Ectodermal cell (in vitro differentiated cells): Measurements from ENCODE around the gene PHKG1.
"Not testable (repeated sequence)": the region's sequence is repeated elsewhere in the genome, so short reads cannot be mapped to it uniquely, and the experiment has no call there.

ENCODE experiments used
- H3K27ac ChIP-seq: 2 replicates; pipeline ENCODE4 v1.7.0; 2013; ENCODE audit warnings: mild to moderate bottlenecking, low read depth, low read length; ENCODE audit not compliant: insufficient read depth, poor library complexity, severe bottlenecking
- H3K27me3 ChIP-seq: 2 replicates; pipeline ENCODE4 v1.7.0; 2013; ENCODE audit warnings: mild to moderate bottlenecking, low read length; ENCODE audit not compliant: insufficient read depth, control insufficient read depth, poor library complexity, severe bottlenecking
- H3K36me3 ChIP-seq: one replicate; pipeline ENCODE4 v1.7.0; 2013; ENCODE audit warnings: low read length; ENCODE audit not compliant: control insufficient read depth, insufficient read depth
- H3K4me1 ChIP-seq: one replicate; pipeline ENCODE4 v1.7.0; 2013; ENCODE audit warnings: low read length; ENCODE audit not compliant: control insufficient read depth, insufficient read depth
- H3K4me3 ChIP-seq: 2 replicates; pipeline ENCODE4 v1.7.0; 2013; ENCODE audit warnings: low read depth, low read length, control low read depth; ENCODE audit not compliant: insufficient read depth
- H3K9me3 ChIP-seq: 2 replicates; pipeline ENCODE4 v1.7.0; 2013; ENCODE audit warnings: mild to moderate bottlenecking, low read length, moderate library complexity; ENCODE audit not compliant: control insufficient read depth
- WGBS, 2 experiments: methylation state at CpG; one replicate each; pipeline ENCODE4 v1.1.7; 2013; ENCODE audit warnings: missing lambda C conversion rate in 2 of 2; 5-methylcytosine and 5-hydroxymethylcytosine counted together

The PHKG1 gene

DNA sequence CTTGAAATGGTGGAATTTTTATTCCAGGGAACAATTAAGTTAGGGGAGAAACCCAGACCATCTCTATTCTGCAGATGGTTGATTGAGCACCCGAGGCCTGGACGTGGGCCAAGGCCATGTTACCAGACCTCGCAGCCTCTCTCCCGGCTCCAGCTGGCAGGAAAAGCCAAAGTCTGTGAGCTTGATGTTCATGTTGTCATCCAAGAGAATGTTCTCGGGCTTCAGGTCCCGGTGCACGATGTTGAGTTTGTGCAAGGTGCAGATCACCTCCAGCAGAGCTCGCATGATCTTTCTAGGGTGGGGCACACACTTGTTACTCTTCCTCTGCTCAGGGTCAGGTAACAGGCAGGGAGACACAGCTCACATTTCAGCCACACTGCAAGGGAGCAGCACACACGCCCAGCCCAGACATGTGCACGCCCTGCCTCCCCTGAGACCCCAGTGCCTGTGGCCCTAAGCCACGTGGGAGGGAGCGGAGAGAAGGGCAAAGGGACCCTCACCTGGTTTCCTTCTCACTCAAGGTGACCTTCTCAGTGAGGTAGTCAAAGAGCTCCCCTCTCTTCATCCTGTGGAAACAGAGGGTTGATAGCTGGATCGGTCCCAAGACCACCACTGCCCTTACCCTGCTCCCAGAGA lies 9.5 kb downstream of the PHKG1 start:
- H3K27me3 ChIP-seq, result no peaks in the 10 kb centered on the region
- H3K27ac ChIP-seq, result no peak overlapping the region
- WGBS, 2 experiments, result 91 to 93% methylated on average over 13 of the region's 13 CpGs
- H3K9me3 ChIP-seq, result no peaks in the 10 kb centered on the region
- no peak overlapping the region for H3K4me3 ChIP-seq
- no peaks in the 10 kb centered on the region for H3K4me1 ChIP-seq
- no peaks in the 10 kb centered on the region for H3K36me3 ChIP-seq

DNA sequence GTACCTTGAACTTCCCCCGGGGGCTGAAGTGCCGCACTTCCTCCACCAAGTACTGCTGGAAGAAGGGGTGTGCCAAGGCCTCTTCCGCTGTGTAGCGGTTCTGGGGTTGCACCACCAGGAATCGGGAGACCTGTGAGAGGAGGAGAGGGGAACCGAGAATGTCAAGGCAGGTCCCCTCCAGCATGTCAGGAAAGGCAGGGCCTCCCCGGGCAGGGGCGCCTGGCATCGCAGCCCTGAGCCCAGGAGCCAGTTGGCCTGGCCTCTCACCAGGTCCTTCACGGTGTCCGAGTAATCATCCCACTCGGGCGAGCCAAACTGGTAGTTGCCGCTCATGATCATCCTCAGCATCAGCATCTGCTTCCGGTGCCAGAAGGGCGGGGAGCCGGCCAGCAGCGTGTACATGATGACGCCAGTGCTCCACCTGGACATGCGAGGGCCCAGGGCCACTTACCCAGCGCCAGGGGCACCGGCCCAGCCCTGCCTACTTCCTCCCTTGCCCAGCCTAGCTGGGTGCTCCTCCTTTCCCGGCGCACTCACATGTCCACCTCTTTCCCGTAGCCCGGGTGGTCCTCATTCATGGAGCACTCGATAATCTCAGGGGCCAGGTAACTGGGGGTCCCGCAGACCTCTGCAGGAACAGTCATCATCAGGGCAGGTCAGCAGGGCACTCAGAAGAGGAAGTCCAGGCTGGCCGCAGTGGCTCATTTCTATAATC lies 11.0 kb downstream of the PHKG1 start:
- H3K27me3 ChIP-seq, result no peaks in the 10 kb centered on the region
- no peaks in the 10 kb centered on the region for H3K36me3 ChIP-seq
- no peaks in the 10 kb centered on the region for H3K4me1 ChIP-seq
- no peaks in the 10 kb centered on the region for H3K9me3 ChIP-seq
- 95 to 97% methylated on average over 29 of the region's 29 CpGs for WGBS, 2 experiments
- H3K27ac ChIP-seq, result no peak overlapping the region
- no peak overlapping the region for H3K4me3 ChIP-seq

- H3K4me1 ChIP-seq, H3K4me3 ChIP-seq, H3K9me3 ChIP-seq, H3K27me3 ChIP-seq, H3K27ac ChIP-seq, H3K36me3 ChIP-seq: not testable (repeated sequence)
- 95% methylated on average over 28 of the region's 28 CpGs for WGBS, 2 experiments
Observed at GRCh38 chr7:56080726-56081435, 11.9 kb downstream of the PHKG1 start.

DNA sequence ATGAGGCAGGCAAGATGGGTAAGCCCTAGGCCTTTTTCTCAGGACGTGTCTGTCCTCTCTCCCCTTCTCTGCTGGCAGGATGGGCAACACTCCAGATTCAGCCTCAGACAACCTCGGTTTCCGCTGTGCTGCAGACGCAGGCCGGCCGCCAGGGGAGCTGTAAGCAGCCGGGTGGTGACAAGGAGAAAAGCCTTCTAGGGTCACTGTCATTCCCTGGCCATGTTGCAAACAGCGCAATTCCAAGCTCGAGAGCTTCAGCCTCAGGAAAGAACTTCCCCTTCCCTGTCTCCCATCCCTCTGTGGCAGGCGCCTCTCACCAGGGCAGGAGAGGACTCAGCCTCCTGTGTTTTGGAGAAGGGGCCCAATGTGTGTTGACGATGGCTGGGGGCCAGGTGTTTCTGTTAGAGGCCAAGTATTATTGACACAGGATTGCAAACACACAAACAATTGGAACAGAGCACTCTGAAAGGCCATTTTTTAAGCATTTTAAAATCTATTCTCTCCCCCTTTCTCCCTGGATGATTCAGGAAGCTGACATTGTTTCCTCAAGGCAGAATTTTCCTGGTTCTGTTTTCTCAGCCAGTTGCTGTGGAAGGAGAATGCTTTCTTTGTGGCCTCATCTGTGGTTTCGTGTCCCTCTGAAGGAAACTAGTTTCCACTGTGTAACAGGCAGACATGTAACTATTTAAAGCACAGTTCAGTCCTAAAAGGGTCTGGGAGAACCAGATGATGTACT lies 13.1 kb downstream of the PHKG1 start:
- 89 to 92% methylated on average over 12 of the region's 12 CpGs for WGBS, 2 experiments
- Histone ChIP-seq H3K27ac (no peak overlapping the region), H3K4me3 (no peak overlapping the region)

DNA sequence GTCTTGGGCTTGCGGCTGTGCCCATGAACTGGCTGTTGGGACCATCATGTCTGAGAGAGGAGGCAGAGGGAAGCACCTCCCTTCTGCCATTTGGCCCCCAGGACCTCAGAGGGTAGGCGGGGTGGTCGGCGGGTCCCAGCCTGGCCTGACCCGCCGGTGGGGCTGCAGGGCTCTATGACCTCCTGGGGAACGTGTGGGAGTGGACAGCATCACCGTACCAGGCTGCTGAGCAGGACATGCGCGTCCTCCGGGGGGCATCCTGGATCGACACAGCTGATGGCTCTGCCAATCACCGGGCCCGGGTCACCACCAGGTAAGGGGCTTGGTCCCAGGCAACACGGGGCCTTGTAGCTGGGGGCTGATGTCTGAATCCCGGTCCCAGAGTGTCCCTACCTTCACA lies 14.6 kb downstream of the PHKG1 start:
- H3K9me3 ChIP-seq, result no peaks in the 10 kb centered on the region
- WGBS, 2 experiments, result 94 to 97% methylated on average over 16 of the region's 16 CpGs
- H3K27ac ChIP-seq, result no peak overlapping the region
- H3K4me3 ChIP-seq, result no peak overlapping the region
- no peaks in the 10 kb centered on the region for H3K36me3 ChIP-seq
- H3K4me1 ChIP-seq, result no peaks in the 10 kb centered on the region
- H3K27me3 ChIP-seq, result no peaks in the 10 kb centered on the region

More for the DNA sequence above, 13.1 kb downstream of the PHKG1 start:
- Histone ChIP-seq H3K9me3 (no peaks in the 10 kb centered on the region), H3K27me3 (no peaks in the 10 kb centered on the region), H3K4me1 (no peaks in the 10 kb centered on the region), H3K36me3 (no peaks in the 10 kb centered on the region)

- Histone ChIP-seq H3K27me3 (no peaks in the 10 kb centered on the region), H3K27ac (no peak overlapping the region), H3K4me1 (no peaks in the 10 kb centered on the region), H3K36me3 (no peaks in the 10 kb centered on the region), H3K4me3 (no peak overlapping the region), H3K9me3 (no peaks in the 10 kb centered on the region)
- WGBS, 2 experiments, result 87 to 98% methylated on average over 3 of the region's 3 CpGs
Observed at GRCh38 chr7:56077681-56078080, 15.1 kb downstream of the PHKG1 start.

DNA sequence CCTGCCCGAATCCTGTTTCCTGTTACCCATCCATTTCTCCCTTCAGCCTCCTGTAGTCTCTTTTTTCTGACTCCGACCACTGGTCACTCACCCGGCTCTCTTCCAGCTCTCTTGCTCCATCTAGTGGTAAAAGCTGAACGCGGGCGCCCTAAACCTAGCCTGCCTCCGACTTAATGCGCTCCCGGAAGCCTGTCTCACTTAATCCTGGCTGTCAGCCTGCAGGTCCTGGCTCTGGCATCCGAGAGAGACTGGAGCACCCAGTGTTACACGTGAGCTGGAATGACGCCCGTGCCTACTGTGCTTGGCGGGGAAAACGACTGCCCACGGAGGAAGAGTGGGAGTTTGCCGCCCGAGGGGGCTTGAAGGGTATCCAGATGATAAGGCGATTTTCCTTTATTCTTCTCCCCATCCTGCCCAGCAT lies 18.4 kb downstream of the PHKG1 start:
- H3K27me3 ChIP-seq, result no peaks in the 10 kb centered on the region
- H3K4me3 ChIP-seq, result no peak overlapping the region
- no peak overlapping the region for H3K27ac ChIP-seq
- WGBS, 2 experiments, result 38 to 44% methylated on average over 19 of the region's 19 CpGs
- no peaks in the 10 kb centered on the region for H3K9me3 ChIP-seq
- H3K36me3 ChIP-seq, result peaks cover 5% of the 10 kb centered on the region
- no peaks in the 10 kb centered on the region for H3K4me1 ChIP-seq

DNA sequence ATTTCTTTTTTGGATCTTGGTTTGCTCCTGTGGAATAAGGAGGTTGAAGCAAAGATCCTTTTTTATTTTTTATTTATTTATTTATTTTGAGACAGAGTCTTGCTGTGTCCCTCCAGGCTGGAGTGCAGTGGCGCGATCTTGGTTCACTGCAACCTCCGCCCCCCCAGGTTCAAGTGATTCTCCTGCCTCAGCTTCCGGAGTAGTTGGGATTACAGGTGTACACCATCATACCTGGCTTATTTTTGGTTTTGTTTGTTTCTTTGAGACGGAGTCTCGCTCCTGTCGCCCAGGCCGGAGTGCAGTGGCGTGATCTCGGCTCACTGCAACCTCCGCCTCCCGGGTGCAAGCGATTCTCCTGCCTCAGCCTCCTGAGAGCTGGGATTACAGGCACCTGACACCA lies 26.4 kb downstream of the PHKG1 start:
- H3K4me3 ChIP-seq, H3K9me3 ChIP-seq, H3K27ac ChIP-seq, H3K4me1 ChIP-seq, H3K27me3 ChIP-seq: not testable (repeated sequence)
- H3K36me3 ChIP-seq, result peaks cover 21% of the 10 kb centered on the region
- 97% methylated on average over 13 of the region's 13 CpGs for WGBS, 2 experiments

DNA sequence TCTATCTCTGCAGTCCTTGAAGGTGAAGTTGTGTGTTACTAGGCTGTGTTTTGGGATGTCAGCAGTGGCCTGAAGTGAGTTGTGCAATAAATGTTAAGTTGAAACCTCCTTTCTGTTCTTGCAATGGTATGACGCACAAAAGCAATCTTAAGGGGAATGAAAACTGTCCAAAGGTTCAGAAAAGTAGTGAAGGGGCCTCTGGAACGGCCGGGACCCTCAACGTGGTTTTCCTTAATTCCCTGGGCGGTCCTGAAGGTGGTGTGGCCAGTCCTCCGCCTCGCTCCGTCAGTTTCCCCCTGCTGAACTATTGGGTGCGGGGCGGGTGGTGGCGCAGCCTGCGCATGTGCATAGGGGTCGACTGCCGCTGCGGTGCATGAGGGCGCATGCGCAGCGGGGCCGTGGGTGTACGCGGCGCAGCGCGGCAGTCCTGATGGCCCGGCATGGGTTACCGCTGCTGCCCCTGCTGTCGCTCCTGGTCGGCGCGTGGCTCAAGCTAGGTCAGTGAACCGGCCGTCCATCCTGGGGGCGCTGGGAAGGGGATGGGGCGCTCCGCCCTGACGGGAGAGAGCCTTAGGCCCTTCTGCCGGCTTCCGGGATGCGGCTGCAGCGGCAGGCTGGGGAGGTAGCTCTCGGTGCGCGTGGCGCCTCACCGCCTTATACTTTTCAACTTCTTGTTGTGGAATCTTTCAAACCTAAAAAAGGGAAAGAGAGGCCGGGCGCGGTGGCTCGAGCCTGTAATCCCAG lies 28.7 kb downstream of the PHKG1 start, which contains the start of gene SUMF2:
Gene SUMF2 (plus strand): TSS at position 405 of the 744 bp plus-strand sequence. CDS start 26 bp downstream, at position 431.
- Histone ChIP-seq H3K4me3 (peak within 1 kb of the TSS; percentile 74), H3K4me1 (no peaks in the 10 kb centered on the region), H3K36me3 (peaks cover 33% of the 10 kb centered on the region), H3K27ac (peak within 1 kb of the TSS; percentile 79), H3K27me3 (no peaks in the 10 kb centered on the region), H3K9me3 (no peaks in the 10 kb centered on the region)
- WGBS, 2 experiments, result 2% methylated on average over 49 of the region's 49 CpGs
